Karpas-422 (cell line): ENCODE data around the gene GOLGA6C. TPM values are rescaled to one million over a fixed set of nuclear protein-coding genes. Genes with fewer than 3 reads are reported as not detected.

Source experiments
- DNase-seq: peaks from one replicate; pipeline ENCODE4 v3.0.0-alpha.2; 2015
- H2AFZ ChIP-seq: fragments of 200-600 bp; sonication (generic); 2 replicates; pipeline ENCODE4 v1.6.1; 2014; ENCODE audit warnings: antibody characterized with exemption, low read length, mixed read lengths
- H3K27ac ChIP-seq: fragments of 200-600 bp; sonication (generic); 2 replicates; pipeline ENCODE4 v1.5.1; 2014; ENCODE audit warnings: mild to moderate bottlenecking, low read length, moderate library complexity
- H3K27me3 ChIP-seq: fragments of 200-600 bp; sonication (generic); 2 replicates; pipeline ENCODE4 v1.6.1; 2014; ENCODE audit warnings: low read length, mixed read lengths
- H3K36me3 ChIP-seq: fragments of 200-600 bp; sonication (generic); 2 replicates; pipeline ENCODE4 v1.6.1; 2014; ENCODE audit warnings: low read length, mixed read lengths; ENCODE audit not compliant: insufficient read depth
- H3K4me1 ChIP-seq: fragments of 200-600 bp; sonication (generic); 2 replicates; pipeline ENCODE4 v1.6.1; 2014; ENCODE audit warnings: mild to moderate bottlenecking, low read length, mixed read lengths
- H3K4me2 ChIP-seq: fragments of 200-600 bp; sonication (generic); 2 replicates; pipeline ENCODE4 v1.6.1; 2014; ENCODE audit warnings: low read length, low read depth, mild to moderate bottlenecking; ENCODE audit not compliant: poor library complexity, severe bottlenecking
- H3K4me3 ChIP-seq: fragments of 200-600 bp; sonication (generic); 2 replicates; pipeline ENCODE4 v1.5.1; 2014; ENCODE audit warnings: mild to moderate bottlenecking, antibody characterized with exemption, low read length, mixed read lengths
- H3K79me2 ChIP-seq: fragments of 200-600 bp; sonication (generic); 2 replicates; pipeline ENCODE4 v1.6.1; 2014; ENCODE audit warnings: mild to moderate bottlenecking, low read length, mixed read lengths
- H3K9ac ChIP-seq: fragments of 200-600 bp; sonication (generic); 2 replicates; pipeline ENCODE4 v1.6.0; 2014; ENCODE audit warnings: low read length
- H3K9me2 ChIP-seq: fragments of 200-600 bp; sonication (generic), shearing (Covaris generic); replicated peaks from 2 replicates; pipeline ENCODE4 v1.6.0; 2014; ENCODE audit warnings: mild to moderate bottlenecking, low read length, moderate library complexity; ENCODE audit not compliant: insufficient read depth
- H3K9me3 ChIP-seq: fragments of 300-700, 200-600 bp; sonication (generic); 2 replicates; pipeline ENCODE4 v1.6.1; 2014; ENCODE audit warnings: low read length, mixed read lengths
- H4K20me1 ChIP-seq: fragments of 200-600 bp; sonication (generic); 2 replicates; pipeline ENCODE4 v1.6.1; 2014; ENCODE audit warnings: mild to moderate bottlenecking, antibody characterized with exemption, low read length, low read depth; ENCODE audit not compliant: insufficient read depth
- total RNA-seq: library from RNA; depleted of rRNA; stranded (reverse); fragments of >200 nt; shearing (Covaris generic); gene quantifications from 2 replicates; pipeline ENCODE4 v1.2.3, GENCODE V29; 2014; ENCODE audit warnings: low replicate concordance

The GOLGA6C gene
- total RNA-seq, 1 experiment from 2014 or later, result not detected

GRCh38 chr15:75230551-75231371, 27.4 kb upstream of the GOLGA6C start:
- DNase-seq, result peak; percentile 76
- Histone ChIP-seq H3K27ac (no peak overlapping the region), H3K9me3 (no peaks in the 10 kb centered on the region), H3K4me1 (peaks cover 12% of the 10 kb centered on the region), H3K4me3 (no peak overlapping the region), H3K9ac (no peak overlapping the region), H3K36me3 (no peaks in the 10 kb centered on the region), H3K79me2 (no peaks in the 10 kb centered on the region), H3K9me2 (no peaks in the 10 kb centered on the region), H3K4me2 (peak overlapping the region; percentile 38), H3K27me3 (no peaks in the 10 kb centered on the region), H4K20me1 (no peaks in the 10 kb centered on the region), H2AFZ (no peak overlapping the region)

DNA sequence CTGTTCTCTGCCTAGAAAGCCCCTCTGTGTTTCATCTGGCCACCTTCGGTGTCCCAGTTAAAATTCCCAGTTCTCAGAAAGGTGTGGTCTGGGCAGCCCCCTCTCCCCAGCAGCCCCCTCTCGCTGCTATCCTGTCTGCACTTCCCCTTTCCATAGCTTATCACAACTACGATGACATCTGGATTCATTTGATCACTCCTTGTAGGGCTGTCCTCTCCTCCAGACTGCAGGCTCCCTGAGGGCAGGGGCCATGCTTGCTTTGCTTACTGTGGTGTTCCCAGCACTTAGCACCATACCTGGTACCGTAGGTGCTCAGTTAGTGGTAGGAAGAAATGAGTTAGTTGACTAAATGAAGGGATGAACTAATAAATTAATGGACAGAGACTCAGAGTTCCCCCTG, 26.3 kb upstream of the GOLGA6C start:
- no peaks in the 10 kb centered on the region for H3K9me2 ChIP-seq
- no peak overlapping the region for H3K9ac ChIP-seq
- H4K20me1 ChIP-seq, result no peaks in the 10 kb centered on the region
- no peak overlapping the region for H2AFZ ChIP-seq
- H3K27ac ChIP-seq, result no peak overlapping the region
- H3K36me3 ChIP-seq, result no peaks in the 10 kb centered on the region
- peaks cover 12% of the 10 kb centered on the region for H3K4me1 ChIP-seq
- DNase-seq, result no peak
- no peaks in the 10 kb centered on the region for H3K27me3 ChIP-seq
- H3K4me2 ChIP-seq, result no peak overlapping the region
- no peaks in the 10 kb centered on the region for H3K79me2 ChIP-seq
- no peaks in the 10 kb centered on the region for H3K9me3 ChIP-seq
- no peak overlapping the region for H3K4me3 ChIP-seq

DNA sequence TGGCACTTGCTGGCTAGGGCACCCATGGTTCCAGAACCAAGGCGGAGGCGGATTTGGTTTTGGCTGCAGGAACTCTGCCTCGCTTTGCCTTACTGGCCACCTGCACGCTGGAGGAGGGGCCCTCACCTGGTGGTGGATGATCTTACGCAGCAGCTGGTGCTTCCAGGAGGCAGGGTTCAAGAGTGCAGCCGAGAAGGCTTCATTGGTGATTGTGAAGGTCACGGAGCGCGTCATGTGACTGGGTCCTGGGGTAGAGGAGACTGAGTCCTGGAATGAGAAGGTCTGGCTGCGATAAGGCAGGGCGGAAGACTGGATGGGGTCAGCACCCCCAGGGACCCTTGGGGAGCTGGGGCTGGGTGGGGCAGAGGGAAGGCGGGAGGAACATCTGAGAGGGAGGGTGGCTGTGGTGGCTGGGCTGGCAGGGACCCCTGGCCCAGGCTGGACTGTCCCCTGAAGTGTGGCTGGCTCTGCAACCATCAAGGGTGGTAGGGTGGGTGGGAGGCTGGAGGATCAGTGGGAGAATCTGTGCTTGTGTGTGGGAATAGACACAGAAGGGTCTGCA, 25.8 kb upstream of the GOLGA6C start:
- Histone ChIP-seq H4K20me1 (no peaks in the 10 kb centered on the region), H3K9ac (no peak overlapping the region), H3K4me1 (peaks cover 12% of the 10 kb centered on the region), H3K9me3 (no peaks in the 10 kb centered on the region), H3K79me2 (no peaks in the 10 kb centered on the region), H3K36me3 (no peaks in the 10 kb centered on the region), H3K27ac (no peak overlapping the region), H3K27me3 (no peaks in the 10 kb centered on the region), H3K4me2 (no peak overlapping the region), H2AFZ (no peak overlapping the region), H3K9me2 (no peaks in the 10 kb centered on the region), H3K4me3 (no peak overlapping the region)
- no peak for DNase-seq

DNA sequence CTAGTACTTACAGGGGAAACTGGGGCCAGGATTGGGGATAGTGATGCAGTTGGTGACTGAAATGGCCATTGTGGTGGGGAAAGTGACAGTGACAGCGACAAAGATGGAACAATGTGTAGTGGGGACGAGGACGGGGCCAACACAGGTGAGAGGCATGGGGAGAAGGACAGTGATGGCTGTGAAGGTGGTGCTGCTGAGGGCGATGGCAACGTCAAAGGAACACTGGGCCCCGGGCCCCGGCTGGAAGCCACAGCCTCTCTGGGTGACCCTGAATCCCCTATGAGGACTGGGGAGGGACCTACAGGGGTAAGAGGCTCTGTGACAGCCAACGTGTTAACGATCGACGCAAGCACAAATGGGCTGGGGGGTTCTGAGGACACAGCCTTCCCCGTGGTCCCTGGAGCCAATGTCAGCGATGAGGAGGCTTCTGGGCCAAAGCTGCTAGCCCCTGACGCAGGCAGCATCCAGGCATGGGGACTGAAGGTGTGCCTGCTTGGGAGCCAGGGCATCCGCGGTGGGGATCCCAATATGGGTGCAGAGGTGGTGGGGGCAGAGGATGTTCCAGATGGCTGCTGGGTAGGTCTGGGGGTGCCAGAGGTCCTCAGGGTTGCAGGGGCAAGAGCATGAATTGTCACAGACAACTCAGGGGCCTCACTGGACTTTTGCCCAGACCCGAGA, 25.2 kb upstream of the GOLGA6C start:
- no peak for DNase-seq
- Histone ChIP-seq H3K27me3 (no peaks in the 10 kb centered on the region), H3K4me1 (peaks cover 14% of the 10 kb centered on the region)

GRCh38 chr15:75233504-75234190, 24.5 kb upstream of the GOLGA6C start:
- H3K27me3 ChIP-seq, result no peaks in the 10 kb centered on the region
- no peaks in the 10 kb centered on the region for H3K9me2 ChIP-seq
- no peaks in the 10 kb centered on the region for H4K20me1 ChIP-seq
- no peaks in the 10 kb centered on the region for H3K9me3 ChIP-seq
- H3K36me3 ChIP-seq, result no peaks in the 10 kb centered on the region
- no peak overlapping the region for H2AFZ ChIP-seq
- no peak overlapping the region for H3K4me2 ChIP-seq
- DNase-seq, result no peak
- H3K9ac ChIP-seq, result no peak overlapping the region
- peaks cover 14% of the 10 kb centered on the region for H3K4me1 ChIP-seq
- no peaks in the 10 kb centered on the region for H3K79me2 ChIP-seq
- no peak overlapping the region for H3K27ac ChIP-seq
- H3K4me3 ChIP-seq, result no peak overlapping the region

More for the DNA sequence above, 25.2 kb upstream of the GOLGA6C start:
- Histone ChIP-seq H3K9me3 (no peaks in the 10 kb centered on the region), H2AFZ (no peak overlapping the region), H3K79me2 (no peaks in the 10 kb centered on the region), H3K4me2 (no peak overlapping the region), H3K4me3 (no peak overlapping the region), H4K20me1 (no peaks in the 10 kb centered on the region), H3K36me3 (no peaks in the 10 kb centered on the region), H3K9me2 (no peaks in the 10 kb centered on the region), H3K27ac (no peak overlapping the region), H3K9ac (no peak overlapping the region)

DNA sequence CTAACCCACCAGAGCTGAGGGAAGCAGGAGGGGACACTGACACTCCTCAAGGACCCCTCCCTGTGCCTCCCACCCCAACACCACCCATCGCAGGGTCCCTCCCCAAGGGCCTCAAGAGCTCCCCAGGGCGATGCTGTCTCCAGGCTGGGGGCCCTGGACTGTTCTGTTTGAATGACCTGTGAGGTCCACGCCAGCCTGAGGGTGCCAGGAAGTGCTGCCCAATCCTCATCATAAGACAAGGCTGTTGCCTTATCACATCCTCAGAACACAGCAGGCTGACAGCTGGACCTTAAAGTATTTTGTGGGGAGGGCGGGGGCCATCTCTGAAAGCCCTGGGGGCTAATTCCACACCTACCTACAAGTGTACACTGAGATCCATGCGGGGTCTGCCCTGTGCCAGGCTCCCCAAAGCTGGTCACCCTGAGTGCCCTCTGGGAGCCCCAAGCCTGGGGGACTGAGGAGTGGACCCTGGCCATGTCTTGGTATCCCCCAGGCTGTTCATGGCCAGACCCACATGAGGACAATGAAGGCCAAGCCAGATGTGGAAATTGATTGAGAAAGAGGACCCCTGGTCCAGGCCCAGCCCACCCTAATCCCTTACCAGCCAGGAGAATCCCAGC, 23.8 kb upstream of the GOLGA6C start:
- Histone ChIP-seq H2AFZ (no peak overlapping the region), H3K79me2 (no peaks in the 10 kb centered on the region), H3K4me3 (no peak overlapping the region), H4K20me1 (no peaks in the 10 kb centered on the region), H3K4me2 (no peak overlapping the region), H3K4me1 (peaks cover 14% of the 10 kb centered on the region), H3K36me3 (no peaks in the 10 kb centered on the region), H3K27ac (no peak overlapping the region), H3K9me3 (no peaks in the 10 kb centered on the region), H3K27me3 (no peaks in the 10 kb centered on the region), H3K9ac (no peak overlapping the region), H3K9me2 (no peaks in the 10 kb centered on the region)
- DNase-seq, result no peak

DNA sequence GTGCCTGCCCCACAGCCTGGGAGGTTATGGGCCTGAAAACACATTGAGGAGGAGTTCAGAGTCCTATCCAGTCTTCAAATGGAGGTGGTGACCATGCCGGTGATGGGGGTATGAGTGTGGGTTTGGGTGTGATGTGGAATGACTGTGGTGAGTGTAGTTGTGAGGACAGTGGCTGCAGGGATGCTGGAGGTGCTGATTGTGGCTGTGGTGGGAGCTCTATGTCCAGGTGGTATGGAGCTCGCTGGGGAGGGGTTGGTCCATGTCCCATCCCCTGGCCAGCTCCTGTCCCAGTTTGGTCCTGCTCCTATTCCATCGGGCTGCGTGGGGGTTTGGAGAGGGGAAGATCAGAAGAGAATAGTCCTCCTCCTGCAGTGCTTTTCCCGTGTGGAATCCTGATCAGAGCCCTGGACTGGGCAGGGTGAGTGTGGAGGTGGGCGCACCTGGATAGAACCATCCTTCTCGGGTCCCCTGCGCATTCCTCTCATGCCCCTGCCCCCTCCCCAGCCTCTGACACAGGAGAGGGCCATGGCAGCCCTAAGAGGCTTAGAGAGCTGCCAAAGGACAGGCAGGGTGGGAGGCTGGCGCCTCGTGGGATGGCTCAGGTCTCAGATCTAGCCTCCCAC, 23.0 kb upstream of the GOLGA6C start:
- Histone ChIP-seq H3K27ac (no peak overlapping the region), H2AFZ (no peak overlapping the region), H3K4me3 (no peak overlapping the region), H3K79me2 (no peaks in the 10 kb centered on the region), H3K27me3 (no peaks in the 10 kb centered on the region), H3K9me3 (no peaks in the 10 kb centered on the region), H3K9ac (no peak overlapping the region), H3K4me2 (no peak overlapping the region), H4K20me1 (no peaks in the 10 kb centered on the region), H3K4me1 (peaks cover 11% of the 10 kb centered on the region), H3K36me3 (no peaks in the 10 kb centered on the region), H3K9me2 (no peaks in the 10 kb centered on the region)
- no peak for DNase-seq
